Measurements from ENCODE around the gene ECE1.
A peak's percentile ranks its signal among the peaks of the same experiment; 100 is the strongest.
"Not testable (repeated sequence)": the region's sequence is repeated elsewhere in the genome, so short reads cannot be mapped to it uniquely, and the experiment has no call there.

ECE1 gene

GRCh38 chr1:21246905-21247642 is 43.2 kb downstream of the ECE1 start:
- DNase-seq: no peak

- no peak for DNase-seq
These were observed 44.5 kb downstream of the ECE1 start for GRCh38 chr1:21245688-21246229.

- no peak for DNase-seq
These were observed 45.1 kb downstream of the ECE1 start for GRCh38 chr1:21244986-21245687.

- no peak for DNase-seq
These were observed 46.1 kb downstream of the ECE1 start for GRCh38 chr1:21244154-21244553.

GRCh38 chr1:21242846-21243245 is 47.4 kb downstream of the ECE1 start:
- DNase-seq: no peak

- DNase-seq: no peak
These were observed 48.3 kb downstream of the ECE1 start for GRCh38 chr1:21241771-21242581.

GRCh38 chr1:21240706-21241105 is 49.6 kb downstream of the ECE1 start:
- DNase-seq: no peak

- no peak for DNase-seq
These were observed 51.0 kb downstream of the ECE1 start for GRCh38 chr1:21239221-21239620.

GRCh38 chr1:21238141-21238800 is 52.0 kb downstream of the ECE1 start:
- DNase-seq: no peak

GRCh38 chr1:21237446-21238088 is 52.7 kb downstream of the ECE1 start:
- DNase-seq: no peak

- DNase-seq: no peak
These were observed 54.1 kb downstream of the ECE1 start for GRCh38 chr1:21236178-21236577.

GRCh38 chr1:21234779-21235178 is 55.5 kb downstream of the ECE1 start:
- no peak for DNase-seq

GRCh38 chr1:21233490-21233889 is 56.8 kb downstream of the ECE1 start:
- no peak for DNase-seq

GRCh38 chr1:21232044-21232443 is 58.2 kb downstream of the ECE1 start:
- peak; percentile 34 for DNase-seq

GRCh38 chr1:21229246-21230000 is 60.8 kb downstream of the ECE1 start:
- no peak for DNase-seq

- DNase-seq: not testable (repeated sequence)
These were observed 62.0 kb downstream of the ECE1 start for GRCh38 chr1:21228224-21228623.

GRCh38 chr1:21225065-21225464 is 65.2 kb downstream of the ECE1 start:
- DNase-seq: no peak

GRCh38 chr1:21220815-21221214 is 69.4 kb downstream of the ECE1 start:
- DNase-seq: peak; percentile 79

GRCh38 chr1:21219674-21220073 is 70.6 kb downstream of the ECE1 start:
- no peak for DNase-seq

GRCh38 chr1:21217812-21218596 is 72.3 kb downstream of the ECE1 start:
- DNase-seq: peak; percentile 4
